A549 treated with RU486 at 1 μM for 4 hours (cell line): ENCODE measurements around the gene RNF126. TPM values are rescaled to one million over a fixed set of nuclear protein-coding genes. Genes with fewer than 3 reads are reported as not detected.

Experiments used
- total RNA-seq: library from RNA; stranded (reverse); fragments of 200-300 nt; extraction: Qiagen RNA extraction; gene quantifications from 5 replicates; pipeline ENCODE4 v1.2.3, GENCODE V29; 2022; ENCODE audit warnings: low read depth

RNF126 gene
- 56.8 to 77.8 TPM (median 70.4 TPM) in 5 replicates for total RNA-seq

DNA sequence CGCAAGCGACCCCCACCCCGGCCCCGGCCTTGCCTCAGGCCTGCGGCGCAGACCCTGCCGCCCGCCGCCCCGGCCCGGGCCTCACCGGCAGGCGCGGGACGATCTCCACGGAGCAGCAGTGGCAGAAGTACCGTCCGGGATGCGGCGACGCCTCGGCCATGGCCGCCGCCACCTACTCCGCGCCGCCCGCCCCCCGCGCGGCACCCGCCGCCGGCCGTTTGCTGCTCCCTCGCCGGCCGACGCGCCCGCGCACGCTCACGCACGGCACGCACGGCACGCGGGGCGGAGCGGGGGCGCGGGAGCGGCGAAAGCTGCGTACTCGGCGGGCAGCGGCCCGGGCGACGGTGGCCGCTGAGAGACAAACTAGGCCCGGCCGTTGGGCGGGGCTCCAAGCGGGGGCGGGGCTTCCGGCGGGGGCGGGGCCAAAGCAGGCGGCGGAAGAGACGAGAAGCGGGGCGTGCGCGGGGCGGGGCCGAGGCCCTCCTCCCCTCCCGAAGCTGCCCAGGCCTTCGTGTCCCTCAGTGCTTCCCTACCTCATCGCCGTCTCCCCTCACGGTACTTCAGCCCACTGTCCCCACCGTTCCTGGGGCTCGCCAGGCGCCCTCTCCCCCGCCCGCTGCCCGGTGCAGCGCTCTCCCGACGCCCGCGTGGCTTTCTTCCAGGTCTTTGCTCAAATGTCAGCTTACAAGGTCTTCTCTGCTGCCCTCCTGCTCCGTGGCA, at the start of gene RNF126:
Gene RNF126 (minus strand): TSS at position 253 of the 720 bp plus-strand sequence. CDS start 93 bp downstream, at position 160.

DNA sequence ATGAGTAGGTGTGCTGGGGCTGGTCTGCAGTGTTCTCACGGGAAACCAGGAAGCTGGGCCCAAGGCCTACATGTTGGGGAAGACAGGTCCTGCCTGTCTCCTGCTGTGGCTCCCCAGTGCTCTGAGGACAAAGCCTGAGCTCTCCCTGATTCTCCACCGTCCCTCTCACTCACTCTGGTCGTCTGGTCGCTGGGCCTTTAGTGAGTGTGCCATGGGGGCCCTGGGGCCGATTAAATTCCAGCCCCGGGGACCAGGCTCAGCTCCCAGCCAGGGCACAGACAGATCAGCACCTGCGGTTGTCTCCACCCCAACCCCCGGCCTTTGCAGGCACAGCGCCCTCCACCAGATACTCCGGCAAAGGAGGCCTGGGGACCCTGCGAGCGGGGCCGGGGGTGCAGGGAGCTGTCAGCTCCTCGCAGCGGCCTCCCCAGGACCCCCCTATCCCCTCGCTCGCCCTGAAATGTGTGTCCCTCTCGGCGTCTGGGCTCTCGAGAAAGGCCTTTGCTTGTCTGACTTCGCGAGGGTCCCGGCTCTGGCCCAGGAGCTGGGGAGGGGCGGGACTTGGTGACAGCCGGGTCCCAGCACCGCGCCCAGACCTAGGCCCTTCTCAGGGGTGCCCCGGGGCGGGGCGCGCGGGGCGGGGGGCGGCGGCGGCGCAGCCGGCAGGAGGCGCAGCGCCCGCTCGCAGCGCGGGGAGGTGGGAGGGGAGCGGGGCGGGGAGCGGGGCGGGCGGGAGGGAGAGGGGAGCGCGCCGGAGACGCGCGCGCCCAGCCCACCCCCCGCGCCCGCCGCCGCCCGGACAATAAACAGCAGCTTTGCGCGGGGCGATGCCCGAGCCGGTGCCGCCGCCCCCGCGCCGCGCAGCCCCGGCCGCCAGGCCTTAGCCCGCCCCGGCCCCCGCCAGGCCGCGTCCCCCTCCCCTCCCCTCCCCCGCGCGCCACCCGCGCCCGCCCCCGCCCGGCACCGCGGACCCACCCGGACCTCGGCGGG, 45.4 kb upstream of the RNF126 start, which contains the start of gene PALM:
Gene PALM (plus strand): TSS at position 782 of the 990 bp plus-strand sequence. CDS start 212 bp downstream, outside the sequence.

DNA sequence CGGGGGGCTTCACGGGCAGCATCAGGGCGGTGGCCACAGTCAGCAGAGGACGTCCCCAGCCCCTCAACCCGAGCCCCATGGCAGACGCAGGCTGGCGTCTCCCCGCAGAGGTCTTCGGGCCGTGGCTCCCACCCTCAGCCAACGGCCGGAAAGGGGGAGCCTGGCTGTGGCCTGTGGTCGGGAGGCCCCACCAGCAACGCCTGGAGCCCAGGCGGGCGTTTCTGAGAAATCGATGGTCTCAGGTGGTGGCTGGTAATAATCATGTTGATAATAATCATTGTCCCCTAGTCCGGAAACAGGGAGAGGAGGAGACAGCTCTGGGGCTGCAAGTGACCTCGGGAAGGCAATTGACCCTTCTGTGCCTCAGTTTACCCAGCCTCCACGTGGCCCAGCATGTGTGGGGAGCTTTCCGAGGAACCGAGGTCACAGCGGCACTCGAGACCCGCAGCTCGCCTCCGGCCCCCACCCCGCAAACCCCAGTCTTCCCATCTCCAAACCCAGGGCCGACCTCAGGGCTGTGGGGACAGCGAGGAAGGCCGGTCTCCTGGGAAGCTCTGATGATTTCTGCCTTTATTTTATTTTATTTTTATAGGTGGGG, 32.4 kb upstream of the RNF126 start, which contains the start of gene PRSS57:
Gene PRSS57 (minus strand): TSS at position 101 of the 598 bp plus-strand sequence. CDS start 22 bp downstream, at position 79.

DNA sequence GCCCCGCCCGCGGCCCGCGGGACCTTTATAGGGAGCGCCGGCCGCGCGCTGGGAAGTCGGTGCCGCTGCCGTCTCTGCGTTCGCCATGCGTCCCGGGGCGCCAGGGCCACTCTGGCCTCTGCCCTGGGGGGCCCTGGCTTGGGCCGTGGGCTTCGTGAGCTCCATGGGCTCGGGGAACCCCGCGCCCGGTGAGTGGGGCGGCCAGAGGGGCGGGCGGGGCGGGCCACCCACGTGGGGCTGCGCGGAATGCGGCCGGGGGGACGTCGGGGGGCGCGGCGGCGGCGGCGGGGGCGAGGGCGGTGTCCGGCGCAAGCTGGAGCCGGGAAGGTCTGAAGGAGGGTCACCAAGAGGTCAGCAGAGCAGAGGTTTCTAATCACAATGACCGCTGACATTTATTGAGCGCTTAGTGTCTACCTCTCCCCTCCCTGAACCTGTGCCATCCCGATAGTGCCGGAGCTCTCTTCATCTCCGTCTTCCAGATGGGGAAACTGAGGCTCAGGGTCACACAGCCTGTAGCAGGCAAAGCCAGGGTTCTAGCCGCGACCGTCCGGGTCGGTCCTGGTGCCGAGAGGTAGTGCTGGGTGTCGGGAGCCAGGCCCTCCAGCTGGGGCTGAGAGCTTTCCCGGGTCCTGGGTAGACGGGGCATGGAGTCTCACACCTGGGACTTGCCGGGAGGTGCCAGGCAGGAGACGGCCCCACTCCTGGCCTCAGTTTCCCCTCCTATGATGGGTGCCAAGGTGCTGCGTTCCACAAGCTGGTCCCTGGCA, 13.5 kb upstream of the RNF126 start, which contains the start of gene FSTL3:
Gene FSTL3 (plus strand): TSS at position 54 of the 767 bp plus-strand sequence. CDS start 32 bp downstream, at position 86.

DNA sequence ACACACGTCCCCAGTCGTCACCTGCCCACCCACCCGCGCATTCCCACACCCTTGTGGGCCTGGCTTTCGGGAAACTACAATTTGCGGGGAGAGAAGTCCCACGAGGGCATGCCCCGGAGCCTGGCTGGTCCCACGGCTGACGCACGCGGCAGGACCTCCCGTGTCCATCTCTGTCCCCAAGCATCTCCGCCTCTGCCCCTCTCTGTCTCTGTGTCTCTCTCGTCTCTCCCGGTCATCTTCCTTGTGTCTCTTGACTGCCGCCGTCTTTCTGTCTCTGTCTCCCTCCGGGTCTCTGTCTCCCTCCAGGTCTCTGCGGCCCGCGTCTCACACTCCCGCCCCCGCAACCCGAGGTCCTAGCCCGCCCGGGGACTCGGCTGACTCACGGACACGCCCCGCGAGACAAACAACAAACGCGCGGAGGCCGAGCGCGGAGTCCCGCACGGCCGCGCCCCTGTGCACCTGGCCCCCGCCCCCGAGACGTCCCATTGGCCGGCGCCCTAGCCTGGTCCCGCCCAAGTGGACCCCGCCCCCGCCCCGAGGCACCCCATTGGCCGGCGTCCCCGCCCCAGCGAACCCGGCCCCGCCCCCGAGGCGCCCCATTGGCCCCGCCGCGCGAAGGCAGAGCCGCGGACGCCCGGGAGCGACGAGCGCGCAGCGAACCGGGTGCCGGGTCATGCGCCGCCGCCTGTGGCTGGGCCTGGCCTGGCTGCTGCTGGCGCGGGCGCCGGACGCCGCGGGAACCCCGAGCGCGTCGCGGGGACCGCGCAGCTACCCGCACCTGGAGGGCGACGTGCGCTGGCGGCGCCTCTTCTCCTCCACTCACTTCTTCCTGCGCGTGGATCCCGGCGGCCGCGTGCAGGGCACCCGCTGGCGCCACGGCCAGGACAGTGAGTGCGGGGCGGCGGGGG, 23.5 kb downstream of the RNF126 start, which contains the start of gene FGF22:
Gene FGF22 (plus strand): TSS at position 627 of the 908 bp plus-strand sequence. CDS start 47 bp downstream, at position 674.

DNA sequence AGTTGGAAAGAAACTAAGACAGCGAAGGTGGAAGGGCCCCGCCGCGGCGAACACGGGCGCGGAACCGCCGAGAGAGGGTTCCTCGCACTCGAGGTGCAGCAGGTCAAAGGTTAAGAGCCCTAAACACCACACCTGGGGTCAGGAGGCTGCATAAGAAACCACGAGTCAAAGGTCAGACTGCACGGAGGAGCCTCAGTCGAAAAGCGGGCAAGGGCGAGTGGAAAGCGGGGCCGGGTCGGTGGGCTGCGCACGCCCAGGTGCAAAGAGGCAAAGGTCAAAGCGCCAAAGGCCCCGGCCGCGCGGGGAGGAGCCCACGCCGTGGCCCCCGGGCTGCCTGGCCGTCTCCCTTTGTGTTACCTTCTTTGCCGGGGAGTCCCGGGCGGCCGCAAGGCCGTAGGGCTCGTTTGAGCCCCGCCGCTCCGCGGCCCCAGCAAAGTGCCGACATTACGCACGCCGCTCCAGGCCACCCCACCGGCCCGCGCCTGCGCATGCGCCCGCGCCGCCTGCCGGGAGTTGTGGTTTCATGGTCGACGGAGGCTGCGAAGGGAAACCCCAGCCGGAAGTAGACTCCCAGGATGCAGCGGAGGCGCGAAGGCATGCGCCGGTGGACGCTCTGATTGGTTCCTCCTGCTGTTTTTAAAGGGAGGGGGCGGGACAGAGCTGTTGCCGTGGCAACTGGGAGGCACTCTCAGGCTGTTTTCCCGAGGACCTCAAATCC, 29.8 kb downstream of the RNF126 start, which contains the start of gene POLRMT:
Gene POLRMT (minus strand): TSS at position 470 of the 718 bp plus-strand sequence. CDS start 25 bp downstream, at position 445.

Other genes with a start within 250 kb of the RNF126 start
- gene SHC2, start 202.2 kb downstream of the RNF126 start, total RNA-seq, result 0.63 to 1.4 TPM (median 0.97 TPM) in 5 replicates
- gene MADCAM1, start 166.7 kb downstream of the RNF126 start, total RNA-seq, result 0.15 to 0.28 TPM (median 0.19 TPM) in 5 replicates
- 11.8 to 19.1 TPM (median 18.1 TPM) in 5 replicates for gene TPGS1, start 155.7 kb downstream of the RNF126 start, total RNA-seq
- gene CDC34, start 131.5 kb downstream of the RNF126 start, total RNA-seq, result 59.4 to 109 TPM (median 103 TPM) in 5 replicates
- gene GZMM, start 119.2 kb downstream of the RNF126 start, total RNA-seq, result 0.23 to 0.66 TPM (median 0.51 TPM) in 4 of 5 replicates, not detected in the other
- 636 to 735 TPM (median 683 TPM) in 5 replicates for gene BSG, start 90.6 kb downstream of the RNF126 start, total RNA-seq
- gene HCN2, start 73.3 kb downstream of the RNF126 start, total RNA-seq, result 27.7 to 43.9 TPM (median 40.1 TPM) in 5 replicates
- gene POLRMT, start 29.7 kb downstream of the RNF126 start, total RNA-seq, result 74.8 to 121 TPM (median 94.7 TPM) in 5 replicates
- 0.24 to 0.95 TPM (median 0.67 TPM) in 5 replicates for gene FGF22, start 23.3 kb downstream of the RNF126 start, total RNA-seq
- gene FSTL3, start 13.2 kb upstream of the RNF126 start, total RNA-seq, result 122 to 180 TPM (median 158 TPM) in 5 replicates
- 0.16 to 0.19 TPM in 2 of 5 replicates, not detected in the others for gene PRSS57, start 32.2 kb upstream of the RNF126 start, total RNA-seq
- gene PALM, start 45.7 kb upstream of the RNF126 start, total RNA-seq, result 11.8 to 18.1 TPM (median 13.4 TPM) in 5 replicates
- gene MISP, start 87.9 kb upstream of the RNF126 start, total RNA-seq, result 71.8 to 97.6 TPM (median 91.6 TPM) in 5 replicates
- 218 to 248 TPM (median 225 TPM) in 5 replicates for gene PTBP1, start 134.2 kb upstream of the RNF126 start, total RNA-seq
- gene PLPPR3, start 158.7 kb upstream of the RNF126 start, total RNA-seq, result 2.8 to 5.5 TPM (median 4.3 TPM) in 5 replicates
- gene AZU1, start 164.6 kb upstream of the RNF126 start, total RNA-seq, result 0.14 to 0.53 TPM (median 0.28 TPM) in 4 of 5 replicates, not detected in the other
- gene PRTN3, start 177.8 kb upstream of the RNF126 start, total RNA-seq, result 0.26 to 0.50 TPM (median 0.34 TPM) in 4 of 5 replicates, not detected in the other
- 0.09 TPM in 1 of 5 replicates, not detected in the others for gene ELANE, start 189.1 kb upstream of the RNF126 start, total RNA-seq
- 9.2 to 23.6 TPM (median 21.2 TPM) in 5 replicates for gene CFD, start 196.4 kb upstream of the RNF126 start, total RNA-seq
- 10.6 to 21.5 TPM (median 17.4 TPM) in 5 replicates for gene MED16, start 230.0 kb upstream of the RNF126 start, total RNA-seq
- not detected in 5 replicates for gene RNU6-9, start 230.3 kb upstream of the RNF126 start, total RNA-seq